ENCODE results near the gene SLC9A2. TPM values are rescaled to one million over a fixed set of nuclear protein-coding genes. Genes with fewer than 3 reads are reported as not detected.

The SLC9A2 gene
- total and polyA plus RNA-seq, 2 of the 13 experiments (the other 11 are each of a cell fraction or from before 2014, with no cell fraction given): 0.02 TPM; not detected in 1

DNA sequence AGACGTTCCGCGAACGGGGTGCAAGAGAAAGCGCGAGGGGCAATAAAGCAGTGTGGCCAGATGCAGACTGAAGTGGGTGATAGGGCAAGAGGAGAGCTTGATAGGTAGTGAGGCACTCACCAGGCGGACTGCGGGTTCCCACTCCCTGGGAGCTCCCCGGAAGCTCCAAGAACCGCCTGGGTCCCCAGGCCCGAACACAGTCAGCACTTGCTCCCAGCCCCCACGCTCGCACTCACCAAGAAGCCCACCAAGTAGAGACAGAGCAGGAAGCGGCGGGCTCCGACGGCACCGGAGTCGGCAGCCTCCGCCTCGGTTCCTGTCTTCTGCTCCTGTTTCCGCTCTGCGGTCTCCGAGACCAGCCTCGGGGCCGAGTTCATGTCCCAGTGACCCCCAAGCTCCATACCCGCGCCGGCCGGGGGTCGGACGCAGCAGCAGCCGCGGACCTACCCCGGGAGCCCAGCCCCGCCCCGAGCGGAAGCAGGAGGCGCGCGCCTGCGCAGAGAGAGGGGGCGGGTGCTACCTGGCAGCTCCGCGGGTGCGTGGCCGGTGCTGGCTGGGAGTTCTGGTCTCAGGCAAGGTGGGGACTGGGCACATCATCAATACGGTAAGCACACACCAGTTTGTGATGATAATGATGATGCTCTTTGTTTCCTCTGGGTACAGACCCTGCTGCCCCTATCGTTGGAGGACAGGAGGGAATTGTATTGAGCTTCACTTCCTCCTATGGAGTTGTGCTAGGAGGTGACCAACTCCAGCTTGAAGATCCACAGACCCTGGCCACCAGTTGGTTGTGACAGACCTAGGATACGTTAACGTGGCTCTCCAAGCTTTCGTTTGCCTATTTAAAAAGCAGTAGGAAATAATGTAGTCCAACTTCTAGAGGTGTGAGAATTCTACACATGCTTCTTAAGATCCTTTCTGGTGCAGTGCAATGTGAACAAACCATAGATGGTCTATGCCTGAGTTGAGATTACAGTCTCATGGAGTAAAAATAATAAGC, 117.4 kb downstream of the SLC9A2 start (continued):
- peak; percentile 33; the same call in 1 of the 2 replicates for TF ChIP-seq MYPOP (CRISPR knock-in tag; IDR thresholded peaks at IDR 0.05)
- TF ChIP-seq ELF4 (CRISPR knock-in tag; IDR thresholded peaks at IDR 0.05; ENCODE audit: borderline replicate concordance): 0 out of 2 replicates have a peak, but pooled peaks have one; percentile 39
- peak; percentile 87 for TF ChIP-seq ZNF891 (CRISPR knock-in tag; IDR thresholded peaks at IDR 0.05)
- peak; percentile 82 for TF ChIP-seq SAFB2 (CRISPR knock-in tag; IDR thresholded peaks at IDR 0.05; ENCODE audit: borderline replicate concordance, low read depth)
- TF ChIP-seq MYC (CRISPR knock-in tag; IDR thresholded peaks at IDR 0.05; ENCODE audit: borderline replicate concordance): peak; percentile 73; the same call in 1 of the 2 replicates
- peak; percentile 35 for TF ChIP-seq XRCC5 (optimal IDR thresholded peaks at IDR 0.05; ENCODE audit: low read length)
- 0 out of 2 replicates have a peak, but pooled peaks have one; percentile 6 for TF ChIP-seq ATF7-NPFF (CRISPR knock-in tag; IDR thresholded peaks at IDR 0.05; ENCODE audit: low read depth)
- TF ChIP-seq RFX1 (IDR thresholded peaks at IDR 0.05): no peak
- no peak for TF ChIP-seq ZMAT5 (CRISPR knock-in tag; IDR thresholded peaks at IDR 0.05; ENCODE audit: borderline replicate concordance, low read depth)
- 0 out of 2 replicates have a peak, but pooled peaks have one; percentile 35 for TF ChIP-seq KDM6A (CRISPR knock-in tag; IDR thresholded peaks at IDR 0.05; ENCODE audit: low read depth)
- no peak for TF ChIP-seq ZNF138 (CRISPR knock-in tag; IDR thresholded peaks at IDR 0.05; ENCODE audit: low read depth)
- no peak for TF ChIP-seq ZNF672 (CRISPR knock-in tag; IDR thresholded peaks at IDR 0.05)
- TF ChIP-seq KDM2A (CRISPR knock-in tag; IDR thresholded peaks at IDR 0.05; ENCODE audit: borderline replicate concordance, low read depth): peak; percentile 83
- TF ChIP-seq KLF16 (CRISPR knock-in tag; IDR thresholded peaks at IDR 0.05): peak; percentile 55 to 95; a peak in 3 of 4 replicates
- TF ChIP-seq, protein P1, sequence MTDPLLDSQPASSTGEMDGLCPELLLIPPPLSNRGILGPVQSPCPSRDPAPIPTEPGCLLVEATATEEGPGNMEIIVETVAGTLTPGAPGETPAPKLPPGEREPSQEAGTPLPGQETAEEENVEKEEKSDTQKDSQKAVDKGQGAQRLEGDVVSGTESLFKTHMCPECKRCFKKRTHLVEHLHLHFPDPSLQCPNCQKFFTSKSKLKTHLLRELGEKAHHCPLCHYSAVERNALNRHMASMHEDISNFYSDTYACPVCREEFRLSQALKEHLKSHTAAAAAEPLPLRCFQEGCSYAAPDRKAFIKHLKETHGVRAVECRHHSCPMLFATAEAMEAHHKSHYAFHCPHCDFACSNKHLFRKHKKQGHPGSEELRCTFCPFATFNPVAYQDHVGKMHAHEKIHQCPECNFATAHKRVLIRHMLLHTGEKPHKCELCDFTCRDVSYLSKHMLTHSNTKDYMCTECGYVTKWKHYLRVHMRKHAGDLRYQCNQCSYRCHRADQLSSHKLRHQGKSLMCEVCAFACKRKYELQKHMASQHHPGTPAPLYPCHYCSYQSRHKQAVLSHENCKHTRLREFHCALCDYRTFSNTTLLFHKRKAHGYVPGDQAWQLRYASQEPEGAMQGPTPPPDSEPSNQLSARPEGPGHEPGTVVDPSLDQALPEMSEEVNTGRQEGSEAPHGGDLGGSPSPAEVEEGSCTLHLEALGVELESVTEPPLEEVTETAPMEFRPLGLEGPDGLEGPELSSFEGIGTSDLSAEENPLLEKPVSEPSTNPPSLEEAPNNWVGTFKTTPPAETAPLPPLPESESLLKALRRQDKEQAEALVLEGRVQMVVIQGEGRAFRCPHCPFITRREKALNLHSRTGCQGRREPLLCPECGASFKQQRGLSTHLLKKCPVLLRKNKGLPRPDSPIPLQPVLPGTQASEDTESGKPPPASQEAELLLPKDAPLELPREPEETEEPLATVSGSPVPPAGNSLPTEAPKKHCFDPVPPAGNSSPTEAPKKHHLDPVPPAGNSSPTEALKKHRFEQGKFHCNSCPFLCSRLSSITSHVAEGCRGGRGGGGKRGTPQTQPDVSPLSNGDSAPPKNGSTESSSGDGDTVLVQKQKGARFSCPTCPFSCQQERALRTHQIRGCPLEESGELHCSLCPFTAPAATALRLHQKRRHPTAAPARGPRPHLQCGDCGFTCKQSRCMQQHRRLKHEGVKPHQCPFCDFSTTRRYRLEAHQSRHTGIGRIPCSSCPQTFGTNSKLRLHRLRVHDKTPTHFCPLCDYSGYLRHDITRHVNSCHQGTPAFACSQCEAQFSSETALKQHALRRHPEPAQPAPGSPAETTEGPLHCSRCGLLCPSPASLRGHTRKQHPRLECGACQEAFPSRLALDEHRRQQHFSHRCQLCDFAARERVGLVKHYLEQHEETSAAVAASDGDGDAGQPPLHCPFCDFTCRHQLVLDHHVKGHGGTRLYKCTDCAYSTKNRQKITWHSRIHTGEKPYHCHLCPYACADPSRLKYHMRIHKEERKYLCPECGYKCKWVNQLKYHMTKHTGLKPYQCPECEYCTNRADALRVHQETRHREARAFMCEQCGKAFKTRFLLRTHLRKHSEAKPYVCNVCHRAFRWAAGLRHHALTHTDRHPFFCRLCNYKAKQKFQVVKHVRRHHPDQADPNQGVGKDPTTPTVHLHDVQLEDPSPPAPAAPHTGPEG (CRISPR knock-in tag; IDR thresholded peaks at IDR 0.05): peak; percentile 79
- 0 out of 2 replicates have a peak, but pooled peaks have one; percentile 8 for TF ChIP-seq DNMT3B (CRISPR knock-in tag; conservative IDR thresholded peaks at IDR 0.05)
- peak; percentile 65 for TF ChIP-seq ZNF574 (CRISPR knock-in tag; IDR thresholded peaks at IDR 0.05)
- TF ChIP-seq BRD4 (CRISPR knock-in tag; IDR thresholded peaks at IDR 0.05): peak; percentile 29; the same call in 1 of the 2 replicates

Data from HepG2 (cell line).